OCI-LY1 (cell line): ENCODE data around the gene KLHL40.

Source experiments
- CTCF ChIP-seq: fragments of 200-600 bp; sonication (generic), shearing (Covaris generic); IDR thresholded peaks from 2 replicates; pipeline ENCODE4 v1.5.1; 2017; ENCODE audit warnings: mild to moderate bottlenecking, antibody characterized with exemption, low read length, moderate library complexity, mixed read lengths
- EZH2 ChIP-seq: fragments of 200-600 bp; sonication (generic), shearing (Covaris generic); IDR thresholded peaks from 2 replicates; pipeline ENCODE4 v1.8.0; 2017; ENCODE audit warnings: borderline replicate concordance, mixed run types, mild to moderate bottlenecking, antibody characterized with exemption, low read length, moderate library complexity, mixed read lengths

GRCh38 chr3:42667096-42667522, 18.2 kb upstream of the KLHL40 start:
- TF ChIP-seq CTCF = no peak
- no peak for TF ChIP-seq EZH2
